Fibroblast of lung (primary cell): ENCODE measurements around the gene PLOD3. TPM values are rescaled to one million over a fixed set of nuclear protein-coding genes. Genes with fewer than 3 reads are reported as not detected.

Experiments
- DNase-seq, 2 donors: peaks; one replicate each; pipeline versions ENCODE4 v3.0.0 to v3.0.0-alpha.2; 2010; ENCODE audit warnings: low read depth in 2 of 2
- H2AFZ ChIP-seq: 2 replicates; pipeline ENCODE4 v1.5.1; 2012; ENCODE audit warnings: low read length, control low read depth, inconsistent platforms
- H3K27ac ChIP-seq: 2 replicates; pipeline ENCODE4 v1.5.1; 2011; ENCODE audit warnings: low read length, control low read depth; ENCODE audit not compliant: insufficient read depth
- H3K27me3 ChIP-seq: 2 replicates; pipeline ENCODE4 v1.5.1; 2011; ENCODE audit warnings: mild to moderate bottlenecking, low read length; ENCODE audit not compliant: control insufficient read depth, insufficient read depth
- H3K36me3 ChIP-seq: 2 replicates; pipeline ENCODE4 v1.5.1; 2011; ENCODE audit warnings: low read length; ENCODE audit not compliant: control insufficient read depth, insufficient read depth
- H3K4me1 ChIP-seq: 2 replicates; pipeline ENCODE4 v1.5.1; 2011; ENCODE audit warnings: low read length; ENCODE audit not compliant: control insufficient read depth, insufficient read depth; ENCODE audit errors: extremely low read depth
- H3K4me2 ChIP-seq: 2 replicates; pipeline ENCODE4 v1.5.1; 2011; ENCODE audit warnings: low read length, control low read depth; ENCODE audit not compliant: insufficient read depth; ENCODE audit errors: extremely low read depth
- H3K4me3 ChIP-seq, 4 experiments: fragments of 200-600 bp in 1 of 4; sonication (generic) in 1 of 4; replicated peaks in 1 of 4; 2 replicates each; pipeline ENCODE4 v1.5.1; 2011 to 2016; ENCODE audit warnings: low read length in 4 of 4, low read depth in 3 of 4, mild to moderate bottlenecking in 3 of 4, control low read depth in 2 of 4, inconsistent platforms in 1 of 4, mixed read lengths in 1 of 4; ENCODE audit not compliant: insufficient read depth in 1 of 4; ENCODE audit errors: control extremely low read depth in 1 of 4
- H3K79me2 ChIP-seq: 2 replicates; pipeline ENCODE4 v1.5.1; 2012; ENCODE audit warnings: mild to moderate bottlenecking, low read length, inconsistent platforms; ENCODE audit not compliant: control insufficient read depth, insufficient read depth
- H3K9ac ChIP-seq: 2 replicates; pipeline ENCODE4 v1.5.1; 2011; ENCODE audit warnings: mild to moderate bottlenecking, low read length, control low read depth; ENCODE audit not compliant: insufficient read depth
- H3K9me3 ChIP-seq: 2 replicates; pipeline ENCODE4 v1.5.1; 2012; ENCODE audit warnings: low read depth, low read length; ENCODE audit not compliant: control insufficient read depth, insufficient read depth
- H4K20me1 ChIP-seq: 2 replicates; pipeline ENCODE4 v1.5.1; 2011; ENCODE audit warnings: low read length; ENCODE audit not compliant: control insufficient read depth, insufficient read depth; ENCODE audit errors: extremely low read depth
- EZH2 ChIP-seq: IDR thresholded peaks from 2 replicates; pipeline ENCODE4 v1.5.1; 2012; ENCODE audit warnings: low read length, control low read depth, mild to moderate bottlenecking; ENCODE audit errors: missing control alignments
- polyA plus RNA-seq, 2 donors: library from polyadenylated mRNA; depleted of rRNA in 1 of 2; stranded (reverse) in 1 of 2; unstranded in 1 of 2; fragments of >200 nt; gene quantifications; 2 replicates each; pipeline ENCODE4 v1.2.1, GENCODE V29; 2011 to 2012; ENCODE audit warnings: missing spikeins in 1 of 2
- total RNA-seq: library from RNA; depleted of rRNA; stranded (reverse); fragments of >200 nt; gene quantifications from 2 replicates; pipeline ENCODE4 v1.2.1, GENCODE V29; 2014
- TF ChIP-seq, protein P1 (sequence below), 2 donors: IDR thresholded peaks in 1 of 2; conservative IDR thresholded peaks in 1 of 2; 1 replicate in 1 of 2; 2 replicates in 1 of 2; pipeline ENCODE4 v1.5.1; 2011 to 2012; ENCODE audit warnings: low read length in 2 of 2, control low read depth in 1 of 2, inconsistent platforms in 1 of 2, low read depth in 1 of 2, mild to moderate bottlenecking in 1 of 2

The PLOD3 gene
- total and polyA plus RNA-seq, 2 donors (not counting 1 experiment from before 2014, with no cell fraction given), result 86.0 to 89.0 TPM

DNA sequence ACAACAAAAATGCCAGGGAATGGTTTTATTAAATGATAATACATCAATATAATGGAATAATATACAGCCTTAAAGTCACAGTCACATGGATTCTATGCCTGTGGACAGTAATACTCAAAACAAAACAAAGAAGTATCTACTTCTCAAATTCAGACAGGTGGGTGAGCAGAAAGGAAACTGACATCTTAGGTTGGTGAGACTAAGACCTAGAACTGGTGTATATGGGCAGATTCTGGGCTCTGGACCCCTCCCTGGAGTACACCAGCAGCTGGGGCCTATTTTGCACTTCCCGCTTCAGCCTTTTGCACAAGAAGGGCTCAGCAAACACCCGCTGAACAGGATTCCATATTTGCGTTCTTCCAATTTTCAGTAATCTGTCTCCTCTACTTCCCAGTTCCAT lies 32.9 kb upstream of the PLOD3 start:
- no peaks in the 10 kb centered on the region for H3K27me3 ChIP-seq
- no peaks in the 10 kb centered on the region for H3K4me1 ChIP-seq
- DNase-seq, result no peak
- no peaks in the 10 kb centered on the region for H3K36me3 ChIP-seq
- TF ChIP-seq EZH2, result no peak
- TF ChIP-seq, protein P1, sequence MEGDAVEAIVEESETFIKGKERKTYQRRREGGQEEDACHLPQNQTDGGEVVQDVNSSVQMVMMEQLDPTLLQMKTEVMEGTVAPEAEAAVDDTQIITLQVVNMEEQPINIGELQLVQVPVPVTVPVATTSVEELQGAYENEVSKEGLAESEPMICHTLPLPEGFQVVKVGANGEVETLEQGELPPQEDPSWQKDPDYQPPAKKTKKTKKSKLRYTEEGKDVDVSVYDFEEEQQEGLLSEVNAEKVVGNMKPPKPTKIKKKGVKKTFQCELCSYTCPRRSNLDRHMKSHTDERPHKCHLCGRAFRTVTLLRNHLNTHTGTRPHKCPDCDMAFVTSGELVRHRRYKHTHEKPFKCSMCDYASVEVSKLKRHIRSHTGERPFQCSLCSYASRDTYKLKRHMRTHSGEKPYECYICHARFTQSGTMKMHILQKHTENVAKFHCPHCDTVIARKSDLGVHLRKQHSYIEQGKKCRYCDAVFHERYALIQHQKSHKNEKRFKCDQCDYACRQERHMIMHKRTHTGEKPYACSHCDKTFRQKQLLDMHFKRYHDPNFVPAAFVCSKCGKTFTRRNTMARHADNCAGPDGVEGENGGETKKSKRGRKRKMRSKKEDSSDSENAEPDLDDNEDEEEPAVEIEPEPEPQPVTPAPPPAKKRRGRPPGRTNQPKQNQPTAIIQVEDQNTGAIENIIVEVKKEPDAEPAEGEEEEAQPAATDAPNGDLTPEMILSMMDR (conservative IDR thresholded peaks at IDR 0.05 in 1 of 2, IDR thresholded peaks at IDR 0.05 in 1 of 2; ENCODE audit: low read depth in 1 of 2, low read length in 2 of 2), result no peak
- no peak overlapping the region for H2AFZ ChIP-seq
- H3K9me3 ChIP-seq, result no peaks in the 10 kb centered on the region
- peak overlapping the region; percentile 4 for H3K4me2 ChIP-seq
- peaks cover 16% of the 10 kb centered on the region for H3K79me2 ChIP-seq
- H3K4me3 ChIP-seq, result peak overlapping the region in 1 of 4 experiments; percentile 14
- H4K20me1 ChIP-seq, result no peaks in the 10 kb centered on the region
- no peak overlapping the region for H3K9ac ChIP-seq
- H3K27ac ChIP-seq, result no peak overlapping the region

- H4K20me1 ChIP-seq, result no peaks in the 10 kb centered on the region
- H3K4me1 ChIP-seq, result peaks cover 4% of the 10 kb centered on the region
- H3K27me3 ChIP-seq, result no peaks in the 10 kb centered on the region
- H3K4me2 ChIP-seq, result no peak overlapping the region
- no peak for TF ChIP-seq EZH2
- TF ChIP-seq, protein P1 (conservative IDR thresholded peaks at IDR 0.05 in 1 of 2, IDR thresholded peaks at IDR 0.05 in 1 of 2; ENCODE audit: low read depth in 1 of 2, low read length in 2 of 2), result no peak
- no peak overlapping the region for H2AFZ ChIP-seq
- peaks cover 24% of the 10 kb centered on the region for H3K79me2 ChIP-seq
- H3K27ac ChIP-seq, result no peak overlapping the region
- no peak overlapping the region for H3K9ac ChIP-seq
- H3K9me3 ChIP-seq, result no peaks in the 10 kb centered on the region
- DNase-seq, result no peak
- no peaks in the 10 kb centered on the region for H3K36me3 ChIP-seq
- H3K4me3 ChIP-seq, result no peak overlapping the region
Measured at GRCh38 chr7:101248276-101248675, 30.9 kb upstream of the PLOD3 start.

DNA sequence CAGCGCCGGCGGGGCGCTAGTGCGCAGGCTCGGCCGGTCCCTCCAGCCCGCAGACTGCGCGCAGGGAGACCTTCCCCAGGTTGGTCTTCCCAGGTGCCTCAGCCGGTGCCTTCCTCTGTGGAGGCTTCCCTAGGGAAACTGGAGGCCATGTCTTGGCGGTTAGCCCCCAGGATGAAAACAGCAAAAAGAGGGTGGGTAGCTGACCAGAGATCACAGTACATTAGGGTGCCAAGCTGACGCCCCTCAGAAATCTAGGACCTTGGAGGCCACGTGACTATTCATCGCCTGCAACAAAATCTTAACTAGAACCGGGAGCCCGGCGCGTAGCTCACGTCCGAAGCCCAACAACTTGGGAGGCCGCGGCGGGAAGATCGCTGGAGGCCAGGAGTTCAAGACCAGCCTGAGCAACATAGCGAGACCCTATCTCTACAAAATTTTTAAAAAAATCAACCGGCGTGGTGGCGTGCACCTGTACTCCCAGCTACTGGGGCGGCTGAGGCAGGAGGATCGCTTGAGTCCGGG lies 27.8 kb upstream of the PLOD3 start:
- Histone ChIP-seq H2AFZ (peak overlapping the region; percentile 57), H3K9me3 (no peaks in the 10 kb centered on the region), H4K20me1 (no peaks in the 10 kb centered on the region), H3K36me3 (peaks cover 4% of the 10 kb centered on the region), H3K79me2 (peaks cover 24% of the 10 kb centered on the region), H3K27ac (peak overlapping the region; percentile 85), H3K9ac (peak overlapping the region; percentile 71), H3K4me1 (peaks cover 4% of the 10 kb centered on the region), H3K27me3 (no peaks in the 10 kb centered on the region), H3K4me2 (peak overlapping the region; percentile 88), H3K4me3 (peak overlapping the region; percentile 78 to 92 (median 86))
- no peak for DNase-seq
- TF ChIP-seq EZH2, result no peak
- TF ChIP-seq, protein P1 (conservative IDR thresholded peaks at IDR 0.05 in 1 of 2, IDR thresholded peaks at IDR 0.05 in 1 of 2; ENCODE audit: low read depth in 1 of 2, low read length in 2 of 2), result no peak
